ENCODE data around the gene GDPD5.

DNA sequence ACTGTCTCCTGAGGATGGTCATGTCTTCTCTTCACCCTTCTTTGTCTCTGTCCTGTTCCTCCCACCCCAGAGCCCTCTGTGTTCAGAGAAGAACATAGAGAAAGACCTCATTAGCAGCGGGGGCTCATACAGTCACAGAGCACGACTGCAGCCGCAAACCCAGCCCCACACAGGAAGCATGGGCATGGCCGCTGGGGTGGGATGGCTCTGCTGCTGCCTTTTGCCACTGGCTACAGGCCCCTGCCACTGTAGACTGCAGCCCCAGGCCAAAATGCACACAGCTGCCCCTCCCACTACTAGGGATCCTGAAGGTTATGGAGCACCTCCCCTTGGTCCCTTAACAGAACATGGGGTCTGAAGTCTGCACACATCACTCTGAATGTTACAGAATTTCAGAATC lies 57.9 kb downstream of the GDPD5 start:
- no peak for TF ChIP-seq ZNF174 (CRISPR knock-in tag; IDR thresholded peaks at IDR 0.05)
- TF ChIP-seq, protein P1, sequence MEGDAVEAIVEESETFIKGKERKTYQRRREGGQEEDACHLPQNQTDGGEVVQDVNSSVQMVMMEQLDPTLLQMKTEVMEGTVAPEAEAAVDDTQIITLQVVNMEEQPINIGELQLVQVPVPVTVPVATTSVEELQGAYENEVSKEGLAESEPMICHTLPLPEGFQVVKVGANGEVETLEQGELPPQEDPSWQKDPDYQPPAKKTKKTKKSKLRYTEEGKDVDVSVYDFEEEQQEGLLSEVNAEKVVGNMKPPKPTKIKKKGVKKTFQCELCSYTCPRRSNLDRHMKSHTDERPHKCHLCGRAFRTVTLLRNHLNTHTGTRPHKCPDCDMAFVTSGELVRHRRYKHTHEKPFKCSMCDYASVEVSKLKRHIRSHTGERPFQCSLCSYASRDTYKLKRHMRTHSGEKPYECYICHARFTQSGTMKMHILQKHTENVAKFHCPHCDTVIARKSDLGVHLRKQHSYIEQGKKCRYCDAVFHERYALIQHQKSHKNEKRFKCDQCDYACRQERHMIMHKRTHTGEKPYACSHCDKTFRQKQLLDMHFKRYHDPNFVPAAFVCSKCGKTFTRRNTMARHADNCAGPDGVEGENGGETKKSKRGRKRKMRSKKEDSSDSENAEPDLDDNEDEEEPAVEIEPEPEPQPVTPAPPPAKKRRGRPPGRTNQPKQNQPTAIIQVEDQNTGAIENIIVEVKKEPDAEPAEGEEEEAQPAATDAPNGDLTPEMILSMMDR (IDR thresholded peaks at IDR 0.05 in 2 of 3, conservative IDR thresholded peaks at IDR 0.05 in 1 of 3; ENCODE audit: insufficient read depth in 2 of 3, low read depth in 1 of 3, low read length in 3 of 3) = no peak
- no peak for TF ChIP-seq NONO (IDR thresholded peaks at IDR 0.05; ENCODE audit: low read depth in 2 of 2, low read length in 1 of 2)
- TF ChIP-seq RAD21 (CRISPR knock-in tag; conservative IDR thresholded peaks at IDR 0.05 in 1 of 2, IDR thresholded peaks at IDR 0.05 in 1 of 2) = no peak
- TF ChIP-seq RAD51 (IDR thresholded peaks at IDR 0.05; ENCODE audit: borderline replicate concordance, low read depth) = no peak
- TF ChIP-seq PHF8 (IDR thresholded peaks at IDR 0.05; ENCODE audit: borderline replicate concordance, low read length) = no peak
- no peak for TF ChIP-seq GATA2 (CRISPR knock-in tag; IDR thresholded peaks at IDR 0.05)
- no peak for TF ChIP-seq KAT7 (CRISPR knock-in tag; IDR thresholded peaks at IDR 0.05; ENCODE audit: borderline replicate concordance)
- TF ChIP-seq JUNB (CRISPR knock-in tag; conservative IDR thresholded peaks at IDR 0.05) = no peak
- TF ChIP-seq MECOM (CRISPR knock-in tag; IDR thresholded peaks at IDR 0.05) = no peak
